Measurements from ENCODE around the gene PMS1.
"Not testable (repeated sequence)": the region's sequence is repeated elsewhere in the genome, so short reads cannot be mapped to it uniquely, and the experiment has no call there.

The PMS1 gene

DNA sequence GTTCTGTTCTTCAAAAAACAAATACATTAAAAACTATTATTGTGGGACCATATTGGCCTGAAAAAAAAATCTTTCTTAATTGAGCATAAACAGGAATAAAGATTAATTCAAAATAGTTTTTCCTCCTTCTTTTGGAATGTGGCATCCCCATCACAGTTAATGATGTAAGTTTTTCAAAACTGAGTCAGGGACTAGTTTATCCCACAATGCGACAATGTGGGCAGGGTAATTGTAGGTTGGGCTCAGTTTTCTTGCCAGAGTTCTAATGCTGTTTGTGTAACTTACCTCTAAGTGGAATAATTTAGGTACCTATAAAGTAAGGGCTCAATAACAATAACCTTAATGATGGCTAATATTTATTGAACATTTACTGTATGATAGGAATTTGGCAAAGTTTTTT, 82.0 kb downstream of the PMS1 start:
- DNase-seq = no peak

DNA sequence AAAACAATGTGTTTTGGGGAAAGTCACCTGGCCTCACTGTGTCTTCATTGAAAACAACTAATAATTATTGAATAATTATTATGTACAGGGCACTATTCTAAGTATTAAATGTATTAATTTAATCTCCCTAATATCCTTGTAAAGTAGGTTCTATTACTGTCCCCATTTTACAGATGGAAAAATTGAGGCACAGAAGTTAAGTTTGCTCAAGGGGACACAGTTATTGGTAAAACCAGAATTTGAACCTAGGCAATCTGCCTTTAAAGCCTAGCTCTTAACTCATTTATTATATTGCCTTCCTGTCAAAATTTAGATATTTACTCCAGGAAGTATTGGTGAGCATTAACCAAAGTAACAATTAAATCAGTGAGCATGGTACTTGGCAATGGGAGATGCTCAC, 84.6 kb downstream of the PMS1 start:
- no peak for DNase-seq

DNA sequence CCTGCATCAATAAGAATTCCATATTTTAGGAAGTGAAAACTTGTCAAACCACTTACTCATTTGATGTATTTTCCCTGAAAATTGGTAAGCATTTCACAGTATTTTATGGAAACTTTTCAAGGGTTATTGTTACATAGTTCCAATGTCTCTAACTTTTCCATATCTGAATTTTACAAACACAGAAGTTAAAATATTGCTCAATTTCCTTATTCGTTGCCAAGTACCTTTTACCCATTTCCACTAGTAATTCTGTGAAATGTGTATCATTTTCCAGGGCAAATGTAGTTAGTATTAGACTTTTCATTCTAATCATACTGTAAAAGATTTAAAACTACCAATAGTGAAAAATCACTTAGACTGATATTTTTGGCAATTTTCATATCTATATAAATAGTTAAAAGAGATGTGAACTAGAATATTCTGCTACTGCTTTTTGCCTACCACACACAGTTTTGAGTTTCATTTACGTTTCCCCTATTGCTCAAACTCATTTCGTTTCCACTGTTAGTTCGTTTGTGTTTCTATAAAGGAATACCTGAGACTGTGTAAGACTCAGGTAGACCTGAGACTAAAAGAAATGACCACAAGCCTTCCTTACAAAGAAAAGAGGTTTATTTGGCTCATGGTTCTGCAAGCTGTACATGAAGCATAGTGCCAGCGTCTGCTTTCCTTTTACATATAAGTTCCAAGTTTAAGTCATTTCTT, 86.3 kb downstream of the PMS1 start:
- DNase-seq = no peak

DNA sequence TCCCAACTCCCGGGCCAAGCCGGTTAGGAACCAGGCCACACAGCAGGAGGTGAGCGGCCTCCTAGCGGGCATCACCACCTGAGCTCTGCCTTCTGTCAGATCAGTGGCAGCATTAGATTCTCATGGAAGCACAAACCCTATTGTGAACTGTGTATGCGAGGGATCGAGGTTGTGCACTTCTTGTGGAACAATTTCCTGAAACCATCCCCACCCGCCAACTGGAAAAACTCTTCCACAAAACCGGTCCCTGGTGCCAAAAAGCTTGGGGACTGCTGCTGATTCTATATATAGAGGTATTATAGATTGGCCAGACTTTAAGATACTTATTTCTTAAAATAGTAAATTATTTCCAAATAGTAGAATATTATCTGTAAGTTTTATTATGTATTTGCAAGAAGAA, 89.4 kb downstream of the PMS1 start:
- DNase-seq = no peak

DNA sequence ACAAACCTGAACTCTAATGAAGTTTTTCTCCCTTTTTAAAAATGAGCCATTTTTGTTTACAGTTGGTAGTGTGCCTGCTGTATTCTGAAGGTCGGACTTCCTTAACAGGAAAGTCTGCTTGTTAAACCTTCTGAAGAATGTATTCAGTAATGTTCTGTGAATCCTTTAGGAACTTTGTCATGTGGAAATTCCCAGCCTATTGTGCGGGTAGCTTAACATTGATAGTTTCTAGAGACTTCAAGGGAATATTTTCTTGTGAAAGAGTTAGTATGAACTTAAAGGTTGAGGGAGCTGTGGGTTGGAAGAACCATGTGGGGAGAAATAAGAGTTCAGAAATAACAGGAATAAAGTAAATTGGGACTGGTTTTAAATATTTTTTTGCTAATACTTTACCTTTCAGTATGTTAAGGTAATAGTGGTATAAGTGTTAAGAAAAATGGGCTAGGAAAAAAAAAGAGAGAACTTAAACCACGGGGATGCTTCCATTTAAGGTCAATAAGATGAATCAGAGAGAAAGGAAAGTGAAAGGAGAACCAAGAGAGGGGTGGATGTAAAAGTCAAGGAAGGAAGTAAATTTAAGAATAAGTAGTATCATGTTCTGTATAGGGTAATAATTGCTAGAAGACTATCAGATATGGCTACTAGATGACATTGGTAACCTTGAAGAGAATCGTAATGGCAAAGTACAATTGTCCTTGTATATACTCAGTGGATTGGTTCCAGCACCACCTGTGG, 90.5 kb downstream of the PMS1 start:
- no peak for DNase-seq

DNA sequence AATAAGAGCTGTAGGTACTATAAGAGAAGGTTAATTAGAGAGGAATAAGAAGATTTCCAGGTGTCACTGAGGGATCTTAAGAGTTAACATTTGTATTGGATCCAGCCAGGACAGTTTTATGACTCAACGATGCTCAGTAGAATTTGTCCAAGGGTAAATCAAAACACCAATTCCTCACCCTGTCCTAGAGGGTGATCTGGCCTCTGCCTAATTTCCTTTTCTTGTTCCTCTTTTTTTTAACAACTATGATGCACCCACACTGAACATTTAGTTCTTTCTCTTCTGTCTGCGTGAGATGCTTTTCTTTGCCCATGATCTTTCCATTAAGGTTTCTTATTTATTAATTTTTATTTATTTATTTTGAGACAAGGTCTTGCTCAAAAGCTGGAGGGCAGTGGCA, 92.0 kb downstream of the PMS1 start:
- no peak for DNase-seq

DNA sequence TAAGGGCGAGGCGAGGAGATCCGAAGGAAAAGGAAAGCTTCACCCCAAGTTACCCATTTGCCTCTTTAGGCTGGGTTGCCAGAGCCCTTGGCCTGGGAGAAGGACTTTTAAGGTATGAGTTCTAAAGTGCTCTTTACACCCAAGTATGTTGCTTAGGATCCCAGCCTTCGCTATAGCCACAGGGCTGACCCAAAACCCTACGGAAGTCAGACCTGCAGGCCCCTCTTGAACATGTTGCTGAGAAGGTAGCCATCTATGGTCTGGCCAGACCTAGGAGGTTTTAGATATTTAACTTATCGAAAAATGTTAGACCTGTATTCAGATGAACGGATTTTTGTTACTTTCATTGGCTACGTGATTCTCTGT, 95.4 kb downstream of the PMS1 start:
- no peak for DNase-seq

DNA sequence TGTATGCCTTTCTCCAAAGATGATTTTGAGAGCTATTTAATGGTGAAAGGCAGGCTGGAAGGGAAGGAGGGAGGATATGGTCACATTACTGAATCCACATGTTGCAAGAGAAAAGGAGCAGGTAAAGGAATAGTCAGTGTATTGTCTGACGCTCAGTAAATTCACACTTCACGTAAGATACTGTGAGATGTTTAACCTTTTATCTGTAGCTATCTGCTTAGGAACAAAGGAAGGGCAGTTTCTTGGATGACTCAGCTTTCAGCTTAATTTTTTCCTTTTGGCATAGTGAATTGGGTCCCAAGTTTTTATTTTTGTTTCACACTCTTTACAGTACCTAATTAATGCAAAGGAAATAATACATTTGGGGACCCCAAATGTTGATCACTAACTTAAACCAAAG, 96.2 kb downstream of the PMS1 start:
- no peak for DNase-seq

DNA sequence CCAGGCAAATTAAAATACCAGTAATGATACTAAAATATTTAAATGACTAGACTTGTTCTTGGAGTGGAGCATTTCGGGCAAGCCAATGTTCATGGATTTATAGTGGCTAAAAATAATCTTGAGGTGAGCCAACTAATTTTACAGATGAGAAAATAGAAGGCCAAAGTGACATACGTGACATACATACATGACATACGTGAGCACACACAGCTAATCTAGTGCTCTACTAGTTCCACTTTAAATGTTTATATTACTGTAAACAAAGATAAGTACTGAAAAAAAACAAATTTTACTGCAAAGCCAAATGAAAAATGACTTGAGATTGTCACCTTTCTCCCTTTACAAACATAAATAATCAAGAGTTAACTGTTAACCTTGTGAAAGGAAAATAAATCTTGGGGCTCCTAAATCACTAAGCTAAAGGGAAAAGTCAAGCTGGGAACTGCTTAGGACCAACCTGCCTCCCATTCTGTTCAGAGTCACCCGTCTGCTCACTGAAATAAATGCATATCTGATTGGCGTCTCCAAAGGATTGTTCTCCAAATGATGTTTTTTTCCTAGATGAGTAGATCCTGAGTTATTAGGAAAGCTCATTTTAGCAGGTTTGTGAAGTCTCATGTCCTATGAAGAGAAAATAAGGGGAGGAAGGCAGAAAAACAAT, 96.7 kb downstream of the PMS1 start:
- DNase-seq = no peak

DNA sequence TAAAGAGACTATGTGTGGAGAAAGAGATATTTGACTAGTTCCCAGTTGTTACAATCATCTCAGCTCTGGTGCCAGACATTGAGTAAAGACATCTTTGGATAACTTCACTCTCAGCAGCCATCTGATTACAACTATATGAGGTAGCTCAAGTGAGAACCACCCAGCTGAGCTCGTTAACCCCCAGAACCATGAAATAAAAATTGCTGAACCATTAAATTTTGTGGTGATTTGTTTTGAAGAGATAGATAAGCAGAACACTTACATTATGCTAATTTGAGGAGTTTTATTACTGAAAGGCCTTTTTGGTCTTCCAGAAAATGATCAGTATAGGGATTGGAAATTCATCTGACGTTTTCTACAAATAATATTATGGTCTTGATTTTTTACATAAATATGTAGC, 101.1 kb downstream of the PMS1 start:
- no peak for DNase-seq

DNA sequence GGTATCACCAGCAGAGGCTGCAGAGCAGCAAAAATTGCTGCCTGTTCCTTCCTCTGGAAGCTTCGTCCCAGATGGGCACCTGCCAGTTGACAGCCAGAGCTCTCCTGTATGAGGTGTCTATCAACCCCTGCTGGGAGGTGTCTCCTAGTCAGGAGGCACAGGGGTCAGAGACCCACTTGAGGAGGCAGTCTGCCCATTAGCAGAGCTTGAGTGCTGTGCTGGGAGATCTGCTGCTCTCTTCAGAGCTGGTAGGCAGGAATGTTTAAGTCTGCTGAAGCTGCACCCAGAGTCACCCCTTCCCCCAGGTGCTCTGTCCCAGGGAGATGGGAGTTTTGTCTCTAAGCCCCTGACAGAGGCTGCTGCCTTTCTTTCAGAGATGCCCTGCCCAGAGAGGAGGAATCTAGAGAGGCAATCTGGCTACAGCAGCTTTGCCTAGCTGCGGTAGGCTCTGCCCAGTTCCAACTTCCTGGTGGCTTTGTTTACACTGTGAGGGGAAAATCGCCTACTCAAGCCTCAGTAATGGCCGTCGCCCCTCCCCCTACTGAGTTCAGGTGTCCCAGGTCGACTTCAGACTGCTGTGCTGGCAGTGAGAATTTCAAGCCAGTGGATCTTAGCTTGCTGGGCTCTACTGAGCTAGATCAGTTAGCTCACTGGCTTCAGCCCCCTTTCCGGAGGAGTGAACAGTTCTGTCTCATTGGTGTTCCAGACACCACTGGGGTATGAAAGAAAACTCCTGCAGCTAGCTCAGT, 108.5 kb downstream of the PMS1 start:
- not testable (repeated sequence) for DNase-seq

DNA sequence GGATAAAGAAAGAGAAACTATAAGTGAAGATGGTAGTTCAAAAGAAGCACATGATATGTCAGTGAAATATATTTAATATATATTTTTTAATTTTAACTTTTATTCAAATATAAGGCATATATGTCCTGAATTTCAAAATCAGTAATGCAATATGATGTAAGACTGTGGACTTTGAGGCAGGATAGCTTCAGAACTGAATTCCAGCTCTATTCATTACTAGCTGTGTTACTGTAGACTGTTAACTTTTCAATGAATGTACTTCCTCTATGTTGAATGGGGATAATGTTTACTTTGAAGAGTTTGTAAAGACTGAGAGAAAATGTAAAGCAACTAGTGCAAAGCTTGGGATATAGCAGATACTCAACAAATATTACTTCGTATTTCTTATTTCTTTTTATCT, 112.6 kb downstream of the PMS1 start:
- no peak for DNase-seq

DNA sequence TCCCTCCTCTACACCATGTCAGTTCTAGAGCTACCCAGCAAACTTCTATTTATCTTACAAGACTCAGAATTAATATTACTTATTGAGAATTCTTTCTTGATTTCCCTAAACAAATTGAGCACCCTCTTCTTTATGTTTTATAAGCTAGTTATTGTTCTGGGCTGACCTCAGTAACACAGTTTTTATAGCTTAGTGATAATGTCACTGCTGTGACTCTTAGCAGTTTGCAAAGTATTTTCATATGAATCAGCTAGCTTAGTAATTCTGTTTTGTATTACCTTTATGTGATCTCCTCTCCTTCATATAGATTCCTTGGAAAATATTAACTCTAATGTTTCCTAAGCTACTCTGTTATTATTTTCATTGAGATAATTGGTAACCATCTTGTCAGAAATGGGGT, 114.9 kb downstream of the PMS1 start:
- no peak for DNase-seq

DNA sequence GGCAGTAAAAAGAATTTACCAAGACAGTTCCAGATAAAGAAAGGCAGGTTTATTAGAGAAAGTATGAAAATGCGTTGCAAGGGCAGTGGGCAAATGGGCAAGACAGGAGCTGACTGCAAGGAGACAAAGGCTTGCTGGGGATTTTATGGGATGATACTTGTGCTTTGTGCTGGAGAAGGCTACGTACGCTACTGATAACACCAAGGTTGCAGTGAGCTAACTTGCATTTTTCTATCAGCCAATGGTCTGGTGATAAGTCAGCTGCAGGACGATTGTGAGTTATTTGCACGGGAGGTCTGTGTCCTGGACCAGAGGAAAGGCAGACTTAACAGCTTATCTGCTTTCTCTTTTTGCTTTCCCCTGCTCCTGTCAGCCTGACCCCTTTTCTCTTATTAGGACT, 116.5 kb downstream of the PMS1 start:
- no peak for DNase-seq

DNA sequence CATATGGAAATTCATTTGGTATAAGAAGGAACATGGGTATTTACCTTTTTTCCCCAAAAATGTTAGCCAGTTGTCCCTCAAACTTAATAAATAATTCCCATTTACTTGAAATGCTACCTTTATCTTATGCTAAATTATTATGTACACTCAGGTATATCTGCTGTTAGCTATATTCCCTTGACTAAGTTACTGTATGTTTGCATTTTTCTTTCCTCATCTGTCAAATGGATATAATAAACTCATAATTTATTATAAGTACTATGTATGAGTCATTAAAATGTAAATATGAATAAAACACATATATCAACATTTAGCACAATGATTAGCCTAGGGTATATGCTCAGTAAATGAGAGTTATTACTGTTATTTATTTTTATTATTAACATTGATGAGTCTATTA, 117.4 kb downstream of the PMS1 start:
- DNase-seq = no peak

DNA sequence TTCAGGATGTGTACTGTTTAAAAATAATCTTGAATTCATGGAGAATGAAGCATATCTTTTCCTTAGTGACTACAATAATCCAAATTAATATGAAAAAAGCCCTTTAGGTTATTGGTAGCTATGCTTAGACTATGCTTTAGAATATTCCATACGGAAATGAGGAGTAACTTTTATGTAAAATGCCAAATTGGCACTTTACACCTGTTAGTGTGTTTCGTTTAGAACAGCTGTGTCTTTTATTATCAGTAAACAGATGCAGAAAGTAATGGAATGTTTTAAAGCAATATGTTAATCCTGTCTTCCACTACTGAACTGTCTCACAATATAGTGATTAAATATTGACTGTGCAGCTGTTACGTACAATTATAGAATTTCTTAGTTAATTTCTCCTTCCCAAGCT, 129.6 kb downstream of the PMS1 start:
- no peak for DNase-seq

DNA sequence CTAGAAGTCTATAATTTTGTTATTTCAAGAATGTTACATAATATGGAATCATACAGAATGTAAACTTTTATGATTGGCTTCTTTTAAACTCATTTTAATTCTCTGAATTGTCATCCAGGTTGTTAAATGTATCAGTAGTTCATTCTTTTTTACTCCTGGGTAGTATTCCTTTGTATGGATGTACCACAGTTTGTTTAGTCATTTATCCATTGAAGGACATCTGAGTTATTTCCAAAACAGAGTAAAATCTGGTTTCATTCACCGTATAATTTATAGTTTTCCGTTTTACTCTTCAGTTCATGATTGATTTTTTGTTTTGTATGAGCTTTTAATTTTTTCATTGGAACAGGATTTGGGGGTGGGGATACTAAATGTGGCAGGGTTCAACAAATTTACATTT, 132.4 kb downstream of the PMS1 start:
- no peak for DNase-seq
